ENCODE measurements around the gene RNF114.

The RNF114 gene

DNA sequence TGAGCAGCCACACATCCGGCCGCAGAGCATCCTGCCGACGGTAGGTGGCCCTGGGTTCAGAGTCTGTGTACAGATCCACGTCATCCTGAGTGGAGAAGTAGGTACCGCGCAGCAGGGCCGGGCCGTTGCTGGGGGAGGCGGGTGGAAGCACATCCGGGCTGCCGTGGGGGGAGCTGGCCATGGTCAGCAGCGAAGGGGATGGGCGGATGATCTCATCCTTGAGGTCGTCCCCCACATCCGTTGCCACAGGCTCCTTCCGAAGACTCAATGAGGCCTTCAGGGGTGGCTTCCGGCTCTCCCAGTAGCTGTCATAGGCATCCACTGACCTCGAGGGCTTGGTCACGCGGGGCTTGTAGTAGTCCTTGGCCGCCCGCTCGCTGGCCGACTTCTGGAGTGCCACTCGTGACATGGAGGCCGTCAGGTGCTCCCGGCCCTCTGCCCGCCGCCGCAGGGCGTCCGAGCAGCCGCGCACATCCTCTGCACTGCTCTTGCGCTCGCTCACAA lies 30.0 kb upstream of the RNF114 start:
- Histone ChIP-seq H3K4me1 (ENCODE audit: control insufficient read depth, insufficient read depth, low read length) (no peaks in the 10 kb centered on the region), H3K9ac (ENCODE audit: low read depth, low read length) (no peak overlapping the region), H3K27ac (ENCODE audit: low read depth, low read length) (no peak overlapping the region), H3K27me3 (ENCODE audit: control insufficient read depth, insufficient read depth, low read length) (no peaks in the 10 kb centered on the region), H3K9me3 (ENCODE audit: control insufficient read depth, insufficient read depth, low read length) (no peaks in the 10 kb centered on the region), H3K4me3 (ENCODE audit: low read depth, low read length) (no peak overlapping the region), H3K36me3 (ENCODE audit: control insufficient read depth, insufficient read depth, low read length) (peaks cover 43% of the 10 kb centered on the region)

GRCh38 chr20:49906615-49907154 lies 29.5 kb upstream of the RNF114 start:
- Histone ChIP-seq H3K9me3 (ENCODE audit: control insufficient read depth, insufficient read depth, low read length) (no peaks in the 10 kb centered on the region), H3K27ac (ENCODE audit: low read depth, low read length) (no peak overlapping the region), H3K36me3 (ENCODE audit: control insufficient read depth, insufficient read depth, low read length) (peaks cover 43% of the 10 kb centered on the region), H3K4me3 (ENCODE audit: low read depth, low read length) (no peak overlapping the region), H3K9ac (ENCODE audit: low read depth, low read length) (no peak overlapping the region), H3K4me1 (ENCODE audit: control insufficient read depth, insufficient read depth, low read length) (no peaks in the 10 kb centered on the region), H3K27me3 (ENCODE audit: control insufficient read depth, insufficient read depth, low read length) (no peaks in the 10 kb centered on the region)

DNA sequence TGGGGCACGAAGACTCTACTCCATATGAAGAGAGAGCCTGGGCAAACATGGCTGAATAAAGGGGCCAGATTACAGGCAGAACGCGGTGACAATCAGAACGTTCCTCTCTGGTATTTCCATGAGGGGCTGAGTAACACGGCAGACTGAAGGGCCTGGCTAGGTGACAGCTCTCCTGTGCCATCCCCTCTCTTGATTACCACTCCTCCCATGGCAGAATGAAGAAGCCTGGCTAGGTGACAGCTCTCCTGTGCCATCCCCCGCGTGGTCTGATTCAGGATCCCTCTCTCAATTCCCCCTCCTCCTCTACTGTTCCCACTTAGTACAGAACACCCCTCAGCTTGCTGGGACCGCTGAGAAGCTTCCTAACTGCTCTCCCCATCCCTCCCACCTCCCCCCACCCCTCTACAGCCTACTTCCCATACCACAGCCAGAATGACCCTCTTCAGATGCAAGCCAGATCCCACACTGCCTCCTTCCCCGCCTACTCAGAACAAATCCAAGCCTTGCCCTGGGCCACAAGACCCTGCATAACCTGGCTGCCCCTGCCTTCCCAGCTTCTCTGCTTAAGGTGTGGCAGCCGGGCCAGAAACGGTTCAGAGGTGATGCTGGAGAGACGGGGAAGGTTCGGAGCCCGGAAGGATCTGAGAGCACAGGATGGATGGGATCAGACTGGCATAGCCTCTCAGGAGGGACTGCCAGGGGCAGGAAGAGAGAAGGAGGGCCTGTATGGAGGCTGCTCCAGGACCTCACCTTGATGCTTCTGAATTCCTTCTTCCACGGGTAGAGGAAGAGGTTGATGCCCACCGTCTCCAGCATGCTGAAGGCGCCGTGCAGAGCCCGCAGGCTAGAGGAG lies 28.6 kb upstream of the RNF114 start:
- H3K9ac ChIP-seq (ENCODE audit: low read depth, low read length) = no peak overlapping the region
- H3K4me3 ChIP-seq (ENCODE audit: low read depth, low read length) = no peak overlapping the region
- H3K27me3 ChIP-seq (ENCODE audit: control insufficient read depth, insufficient read depth, low read length) = no peaks in the 10 kb centered on the region
- H3K36me3 ChIP-seq (ENCODE audit: control insufficient read depth, insufficient read depth, low read length) = peaks cover 43% of the 10 kb centered on the region
- no peaks in the 10 kb centered on the region for H3K4me1 ChIP-seq (ENCODE audit: control insufficient read depth, insufficient read depth, low read length)
- no peak overlapping the region for H3K27ac ChIP-seq (ENCODE audit: low read depth, low read length)
- no peaks in the 10 kb centered on the region for H3K9me3 ChIP-seq (ENCODE audit: control insufficient read depth, insufficient read depth, low read length)

DNA sequence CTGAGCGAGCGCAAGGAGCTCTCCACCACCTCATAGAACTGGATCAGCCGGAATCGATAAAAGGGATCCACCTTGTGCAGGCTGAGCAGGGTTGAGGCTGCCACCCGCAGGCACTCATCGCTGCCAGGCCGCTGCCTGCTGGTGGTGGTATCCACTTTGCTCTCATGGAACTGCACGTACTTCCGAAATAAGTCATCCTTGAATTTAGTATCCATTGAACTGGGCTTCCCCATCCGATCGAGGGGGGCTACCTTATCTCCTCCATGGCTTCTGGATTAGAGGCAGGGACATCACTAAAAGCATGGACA lies 28.0 kb upstream of the RNF114 start:
- H3K9me3 ChIP-seq (ENCODE audit: control insufficient read depth, insufficient read depth, low read length) = no peaks in the 10 kb centered on the region
- peaks cover 42% of the 10 kb centered on the region for H3K36me3 ChIP-seq (ENCODE audit: control insufficient read depth, insufficient read depth, low read length)
- H3K4me1 ChIP-seq (ENCODE audit: control insufficient read depth, insufficient read depth, low read length) = no peaks in the 10 kb centered on the region
- no peak overlapping the region for H3K27ac ChIP-seq (ENCODE audit: low read depth, low read length)
- H3K4me3 ChIP-seq (ENCODE audit: low read depth, low read length) = no peak overlapping the region
- H3K9ac ChIP-seq (ENCODE audit: low read depth, low read length) = no peak overlapping the region
- no peaks in the 10 kb centered on the region for H3K27me3 ChIP-seq (ENCODE audit: control insufficient read depth, insufficient read depth, low read length)

- Histone ChIP-seq H3K27me3 (ENCODE audit: control insufficient read depth, insufficient read depth, low read length) (no peaks in the 10 kb centered on the region), H3K27ac (ENCODE audit: low read depth, low read length) (no peak overlapping the region), H3K9me3 (ENCODE audit: control insufficient read depth, insufficient read depth, low read length) (no peaks in the 10 kb centered on the region), H3K9ac (ENCODE audit: low read depth, low read length) (no peak overlapping the region), H3K4me3 (ENCODE audit: low read depth, low read length) (no peak overlapping the region), H3K4me1 (ENCODE audit: control insufficient read depth, insufficient read depth, low read length) (peaks cover 6% of the 10 kb centered on the region), H3K36me3 (ENCODE audit: control insufficient read depth, insufficient read depth, low read length) (peaks cover 32% of the 10 kb centered on the region)
Measured at GRCh38 chr20:49909499-49910339, 26.5 kb upstream of the RNF114 start.

DNA sequence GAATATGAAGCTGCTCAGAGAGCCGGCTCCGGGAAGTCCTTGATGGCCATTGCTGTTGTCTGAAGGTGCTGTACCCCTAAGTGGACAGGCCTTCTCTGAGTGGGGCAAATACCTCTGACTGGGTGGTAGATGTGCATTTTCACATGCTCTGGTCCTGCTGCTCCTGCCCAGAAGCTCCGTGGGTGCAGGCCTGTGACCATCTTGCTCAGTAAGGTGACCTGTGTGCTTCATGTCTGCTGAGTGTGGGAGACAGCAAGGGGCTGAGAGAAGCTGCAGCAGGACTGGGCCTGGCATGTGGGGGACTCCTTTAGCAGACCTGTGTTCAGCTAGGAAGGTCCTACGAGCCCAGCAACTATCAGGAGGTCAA lies 25.9 kb upstream of the RNF114 start:
- H3K4me3 ChIP-seq (ENCODE audit: low read depth, low read length) = no peak overlapping the region
- H3K4me1 ChIP-seq (ENCODE audit: control insufficient read depth, insufficient read depth, low read length) = peaks cover 6% of the 10 kb centered on the region
- H3K36me3 ChIP-seq (ENCODE audit: control insufficient read depth, insufficient read depth, low read length) = peaks cover 27% of the 10 kb centered on the region
- H3K9ac ChIP-seq (ENCODE audit: low read depth, low read length) = no peak overlapping the region
- H3K27me3 ChIP-seq (ENCODE audit: control insufficient read depth, insufficient read depth, low read length) = no peaks in the 10 kb centered on the region
- H3K27ac ChIP-seq (ENCODE audit: low read depth, low read length) = no peak overlapping the region
- H3K9me3 ChIP-seq (ENCODE audit: control insufficient read depth, insufficient read depth, low read length) = no peaks in the 10 kb centered on the region

GRCh38 chr20:49913399-49914047 lies 22.7 kb upstream of the RNF114 start:
- no peaks in the 10 kb centered on the region for H3K27me3 ChIP-seq (ENCODE audit: control insufficient read depth, insufficient read depth, low read length)
- H3K36me3 ChIP-seq (ENCODE audit: control insufficient read depth, insufficient read depth, low read length) = peaks cover 3% of the 10 kb centered on the region; the same call in 1 of the 2 replicates
- no peak overlapping the region for H3K27ac ChIP-seq (ENCODE audit: low read depth, low read length)
- no peaks in the 10 kb centered on the region for H3K9me3 ChIP-seq (ENCODE audit: control insufficient read depth, insufficient read depth, low read length)
- H3K4me3 ChIP-seq (ENCODE audit: low read depth, low read length) = peak overlapping the region; percentile 100; the same call in 1 of the 2 replicates
- peaks cover 6% of the 10 kb centered on the region for H3K4me1 ChIP-seq (ENCODE audit: control insufficient read depth, insufficient read depth, low read length)
- H3K9ac ChIP-seq (ENCODE audit: low read depth, low read length) = no peak overlapping the region

GRCh38 chr20:49914310-49915117 lies 21.7 kb upstream of the RNF114 start:
- Histone ChIP-seq H3K9me3 (ENCODE audit: control insufficient read depth, insufficient read depth, low read length) (no peaks in the 10 kb centered on the region), H3K4me3 (ENCODE audit: low read depth, low read length) (peak overlapping the region; percentile 100), H3K27me3 (ENCODE audit: control insufficient read depth, insufficient read depth, low read length) (no peaks in the 10 kb centered on the region), H3K4me1 (ENCODE audit: control insufficient read depth, insufficient read depth, low read length) (peaks cover 6% of the 10 kb centered on the region), H3K9ac (ENCODE audit: low read depth, low read length) (peak overlapping the region; percentile 100), H3K36me3 (ENCODE audit: control insufficient read depth, insufficient read depth, low read length) (no peaks in the 10 kb centered on the region), H3K27ac (ENCODE audit: low read depth, low read length) (peak overlapping the region; percentile 100)

DNA sequence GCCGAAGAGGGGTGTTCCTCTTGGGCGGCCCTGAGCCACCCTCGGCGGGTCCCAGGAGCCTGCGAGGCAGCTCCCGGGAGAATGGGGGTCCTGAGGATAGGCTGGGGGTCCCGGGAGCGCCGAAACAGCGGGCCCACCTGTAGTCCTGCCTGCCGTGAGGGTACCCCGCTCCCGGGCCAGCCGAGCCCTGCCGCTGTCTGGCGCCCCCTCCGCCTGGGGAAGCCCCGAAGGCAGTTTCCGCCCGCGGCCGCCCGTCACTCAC lies 21.1 kb upstream of the RNF114 start:
- Histone ChIP-seq H3K27ac (ENCODE audit: low read depth, low read length) (peak overlapping the region; percentile 100), H3K4me1 (ENCODE audit: control insufficient read depth, insufficient read depth, low read length) (peaks cover 6% of the 10 kb centered on the region), H3K9ac (ENCODE audit: low read depth, low read length) (peak overlapping the region; percentile 100), H3K27me3 (ENCODE audit: control insufficient read depth, insufficient read depth, low read length) (no peaks in the 10 kb centered on the region), H3K36me3 (ENCODE audit: control insufficient read depth, insufficient read depth, low read length) (no peaks in the 10 kb centered on the region), H3K9me3 (ENCODE audit: control insufficient read depth, insufficient read depth, low read length) (no peaks in the 10 kb centered on the region), H3K4me3 (ENCODE audit: low read depth, low read length) (peak overlapping the region; percentile 100)

- H3K27ac ChIP-seq (ENCODE audit: low read depth, low read length) = peak within 1 kb of the TSS; percentile 100
- H3K4me3 ChIP-seq (ENCODE audit: low read depth, low read length) = peak within 1 kb of the TSS; percentile 100
- H3K9ac ChIP-seq (ENCODE audit: low read depth, low read length) = peak within 1 kb of the TSS; percentile 100
- no peaks in the 10 kb centered on the region for H3K27me3 ChIP-seq (ENCODE audit: control insufficient read depth, insufficient read depth, low read length)
- H3K4me1 ChIP-seq (ENCODE audit: control insufficient read depth, insufficient read depth, low read length) = peaks cover 6% of the 10 kb centered on the region
- H3K9me3 ChIP-seq (ENCODE audit: control insufficient read depth, insufficient read depth, low read length) = no peaks in the 10 kb centered on the region
- no peaks in the 10 kb centered on the region for H3K36me3 ChIP-seq (ENCODE audit: control insufficient read depth, insufficient read depth, low read length)
Measured at GRCh38 chr20:49915380-49916145, 20.6 kb upstream of the RNF114 start, which contains the start of gene SPATA2. SPATA2 (minus strand) TSS chr20:49915529; CDS start chr20:49908490, 7,039 bp downstream.

All from HUES48 (cell line).